ENCODE data around the gene CA11.

CA11 gene

DNA sequence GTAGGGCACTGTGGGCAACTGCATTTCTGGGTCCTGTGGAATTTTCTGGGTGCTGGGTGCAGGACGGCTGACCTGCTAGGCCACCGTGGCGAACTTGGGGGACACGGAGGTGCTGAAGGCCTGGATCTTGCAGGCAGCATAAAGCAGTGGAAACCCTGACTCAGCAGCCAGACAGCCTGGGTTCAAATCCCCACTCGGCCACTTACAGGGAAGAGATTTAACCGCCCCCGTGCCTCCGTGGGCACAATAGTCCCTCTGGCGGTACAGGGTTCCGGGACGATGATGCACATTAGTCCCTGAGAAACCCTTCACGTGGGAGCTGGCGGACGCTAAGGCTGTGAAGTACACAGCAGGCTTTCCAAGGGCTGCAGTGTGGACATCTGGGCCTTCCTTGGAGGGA lies 34.1 kb downstream of the CA11 start:
- DNase-seq, result no peak

DNA sequence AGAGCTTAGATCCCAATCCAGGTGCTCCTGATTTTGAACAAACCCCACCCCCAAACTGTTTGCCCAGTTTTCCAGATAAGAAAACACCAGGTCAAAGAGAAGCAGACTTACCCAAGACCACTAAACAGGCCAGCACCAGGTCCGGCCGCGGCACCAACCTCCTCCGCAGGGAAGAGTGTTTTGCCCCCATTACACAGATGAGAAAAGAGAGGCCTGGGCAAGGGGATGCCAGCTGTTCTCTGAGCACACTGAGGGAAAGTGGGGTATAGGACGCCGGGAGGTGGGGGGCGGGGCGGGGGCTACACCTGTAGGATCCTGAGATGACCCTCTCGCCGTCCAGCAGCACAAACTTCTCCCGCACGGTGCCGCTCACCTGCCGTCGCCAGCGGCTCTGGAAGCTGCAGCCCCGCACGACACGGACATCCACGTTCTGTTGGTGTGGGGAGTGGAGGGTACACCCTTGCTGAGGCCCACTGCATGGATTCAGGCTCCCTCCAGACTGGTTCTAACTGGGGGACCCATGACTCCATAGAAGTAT lies 36.3 kb downstream of the CA11 start:
- no peak for DNase-seq

DNA sequence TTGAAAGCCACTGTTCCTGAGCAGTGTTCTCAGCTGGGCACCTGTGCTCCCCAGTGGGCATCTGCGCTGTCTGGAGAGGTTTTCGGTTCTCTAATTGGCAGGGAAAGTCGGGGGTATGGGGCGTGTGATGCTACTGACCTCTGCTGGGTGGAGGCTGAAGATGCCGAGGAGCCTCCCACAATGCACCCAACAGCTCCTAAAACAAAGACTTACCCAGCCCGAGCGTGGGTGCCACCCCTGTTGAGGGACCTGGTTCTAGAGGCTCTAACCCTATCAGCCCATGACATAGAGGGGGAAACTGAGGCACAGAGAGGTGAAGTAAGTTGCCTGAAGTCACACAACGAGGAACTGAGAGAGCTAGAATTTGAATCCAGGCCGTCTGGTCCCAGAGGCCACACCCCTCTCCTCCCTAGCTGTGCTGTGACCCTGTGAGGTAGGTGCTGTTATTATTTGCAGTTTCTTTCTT lies 37.2 kb downstream of the CA11 start:
- DNase-seq, result peak; percentile 58

DNA sequence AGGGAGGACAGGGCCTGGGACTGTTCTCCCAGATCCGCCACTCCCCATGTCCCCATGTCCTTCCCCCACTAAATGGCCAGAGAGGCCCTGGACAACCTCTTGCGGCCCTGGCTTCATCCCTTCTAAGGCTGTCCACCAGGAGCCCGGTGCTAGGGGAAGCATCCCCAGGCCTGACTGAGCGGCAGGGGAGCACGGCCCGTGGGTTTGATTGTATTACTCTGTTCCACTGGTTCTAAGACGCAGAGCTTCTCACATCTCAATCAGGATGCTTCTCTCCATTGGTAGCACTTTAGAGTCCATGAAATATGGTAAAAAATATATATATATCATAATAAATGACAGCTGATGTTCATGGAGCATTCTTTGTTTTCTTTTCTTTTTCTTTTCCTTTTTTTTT lies 38.6 kb downstream of the CA11 start:
- DNase-seq, result no peak

DNA sequence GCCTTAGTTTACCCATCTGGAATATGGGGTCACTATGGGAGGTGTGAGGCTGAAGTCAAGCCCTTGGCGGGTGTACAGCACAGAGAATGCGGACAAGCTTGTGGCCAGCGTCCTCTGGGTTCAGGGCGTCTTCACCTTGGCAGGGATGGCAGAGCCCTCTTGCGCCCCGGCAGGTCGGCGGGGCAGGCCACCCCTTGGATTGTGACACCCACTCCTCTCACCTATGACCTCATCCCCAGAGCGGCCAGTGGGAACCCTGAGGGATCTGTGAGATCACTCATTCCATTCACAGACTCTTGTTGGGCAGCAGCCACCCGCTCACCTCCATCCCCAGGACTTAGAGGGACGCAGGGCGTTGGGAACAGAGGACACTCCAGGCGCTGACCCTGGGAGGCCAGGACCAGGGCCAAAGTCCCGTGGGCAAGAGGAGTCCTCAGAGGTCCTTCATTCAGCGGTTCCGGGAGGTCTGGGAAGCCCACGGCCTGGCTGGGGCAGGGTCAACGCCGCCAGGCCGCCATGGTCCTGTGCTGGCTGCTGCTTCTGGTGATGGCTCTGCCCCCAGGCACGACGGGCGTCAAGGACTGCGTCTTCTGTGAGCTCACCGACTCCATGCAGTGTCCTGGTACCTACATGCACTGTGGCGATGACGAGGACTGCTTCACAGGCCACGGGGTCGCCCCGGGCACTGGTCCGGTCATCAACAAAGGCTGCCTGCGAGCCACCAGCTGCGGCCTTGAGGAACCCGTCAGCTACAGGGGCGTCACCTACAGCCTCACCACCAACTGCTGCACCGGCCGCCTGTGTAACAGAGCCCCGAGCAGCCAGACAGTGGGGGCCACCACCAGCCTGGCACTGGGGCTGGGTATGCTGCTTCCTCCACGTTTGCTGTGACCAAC lies 39.3 kb downstream of the CA11 start, which contains the start of gene SPACA4:
Gene SPACA4, plus strand, starts transcription at position 280 of the 896 bp plus-strand sequence. Its CDS starts 237 bp downstream, at position 517.
- DNase-seq, result no peak

DNA sequence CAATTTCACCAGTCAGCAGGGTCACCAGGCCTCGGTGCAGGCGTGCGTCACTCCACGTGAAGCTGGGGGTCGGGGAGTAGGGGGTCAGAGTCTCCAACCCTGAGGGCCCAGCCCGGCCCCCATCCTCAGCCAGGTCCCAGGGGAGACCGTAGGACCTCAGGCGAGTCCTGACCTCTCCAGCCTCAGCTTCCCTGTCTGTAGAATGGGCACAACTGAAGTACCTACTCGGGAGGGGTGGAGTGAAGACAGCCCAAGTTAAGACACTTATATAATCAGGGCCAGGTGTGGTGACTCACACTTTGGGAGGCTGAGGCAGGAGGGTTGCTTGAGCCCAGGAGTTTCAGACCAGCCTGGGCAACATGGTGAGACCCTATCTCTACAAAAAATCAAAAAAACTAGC lies 42.1 kb downstream of the CA11 start:
- no peak for DNase-seq

DNA sequence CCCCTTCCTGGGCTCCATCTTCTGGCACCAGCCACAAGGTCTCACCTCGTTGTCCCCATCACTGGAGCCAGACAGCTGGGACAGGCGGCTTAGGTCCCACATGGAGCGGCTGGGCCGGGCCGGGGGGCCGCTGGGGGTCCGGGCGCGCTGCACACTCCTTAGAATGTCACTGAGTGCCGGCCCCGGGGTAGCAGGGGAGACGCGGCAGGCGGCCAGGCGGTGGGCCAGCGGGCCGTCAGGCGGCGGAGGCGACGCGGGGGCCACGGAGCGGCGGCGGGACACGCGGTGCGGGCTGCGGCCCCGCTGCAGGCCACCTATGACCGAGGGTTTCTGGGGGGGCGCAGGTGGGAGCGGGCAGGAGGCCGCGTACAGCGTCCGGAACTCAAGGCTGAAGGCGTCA lies 42.5 kb downstream of the CA11 start:
- no peak for DNase-seq

DNA sequence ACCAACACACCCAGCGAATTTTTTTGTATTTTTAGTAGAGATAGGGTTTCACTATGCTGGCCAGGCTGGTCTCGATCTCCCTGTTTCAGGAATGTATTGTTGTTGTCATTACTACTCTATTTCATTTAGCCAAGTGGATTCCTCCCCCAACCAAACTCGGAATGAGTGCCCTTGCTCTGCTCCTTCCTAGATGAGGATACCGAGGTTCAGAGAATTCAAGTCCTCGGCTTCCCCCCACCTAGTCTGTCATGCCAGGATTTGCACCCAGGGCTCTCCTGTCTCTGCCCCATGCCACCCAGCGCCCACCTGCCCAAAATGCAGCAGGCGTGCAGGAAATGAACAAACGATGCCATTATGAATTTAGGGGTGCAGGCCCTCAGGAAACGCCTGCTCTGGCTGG lies 43.0 kb downstream of the CA11 start:
- no peak for DNase-seq

DNA sequence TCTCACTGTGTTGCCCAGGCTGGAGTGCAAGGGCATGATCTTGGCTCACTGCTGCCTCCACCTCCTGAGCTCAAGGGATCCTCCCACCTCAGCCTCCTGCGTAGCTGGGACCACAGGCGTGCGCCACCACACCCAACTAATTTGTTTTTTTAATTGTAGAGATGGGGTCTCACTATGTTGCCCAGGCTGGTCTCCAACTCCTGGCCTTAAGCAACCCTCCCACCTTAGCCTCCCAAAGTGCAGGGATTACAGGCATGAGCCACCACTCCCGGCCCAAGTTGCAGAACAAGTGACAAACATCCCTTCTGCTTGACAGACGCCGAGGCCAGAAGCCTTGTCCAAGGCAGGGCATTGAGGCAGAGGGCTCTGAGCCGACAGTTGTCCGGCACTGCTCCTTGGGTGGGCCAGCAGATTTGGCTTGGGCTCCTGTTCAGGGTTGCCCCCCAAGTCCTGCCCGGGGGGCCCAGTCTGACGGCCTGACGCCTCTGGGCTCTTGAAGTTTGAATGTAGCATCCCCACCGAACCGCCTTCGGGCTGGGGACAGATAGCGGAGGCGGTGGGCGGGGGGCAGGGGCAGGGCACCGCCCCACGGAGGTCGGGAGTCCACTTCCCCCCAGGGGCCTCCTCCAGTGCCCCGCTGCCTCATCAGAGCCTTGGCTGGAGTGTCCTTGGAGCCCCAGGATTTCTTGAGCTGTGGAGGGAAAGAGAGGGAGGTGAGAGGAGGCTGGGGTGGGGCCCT lies 45.1 kb downstream of the CA11 start:
- no peak for DNase-seq

DNA sequence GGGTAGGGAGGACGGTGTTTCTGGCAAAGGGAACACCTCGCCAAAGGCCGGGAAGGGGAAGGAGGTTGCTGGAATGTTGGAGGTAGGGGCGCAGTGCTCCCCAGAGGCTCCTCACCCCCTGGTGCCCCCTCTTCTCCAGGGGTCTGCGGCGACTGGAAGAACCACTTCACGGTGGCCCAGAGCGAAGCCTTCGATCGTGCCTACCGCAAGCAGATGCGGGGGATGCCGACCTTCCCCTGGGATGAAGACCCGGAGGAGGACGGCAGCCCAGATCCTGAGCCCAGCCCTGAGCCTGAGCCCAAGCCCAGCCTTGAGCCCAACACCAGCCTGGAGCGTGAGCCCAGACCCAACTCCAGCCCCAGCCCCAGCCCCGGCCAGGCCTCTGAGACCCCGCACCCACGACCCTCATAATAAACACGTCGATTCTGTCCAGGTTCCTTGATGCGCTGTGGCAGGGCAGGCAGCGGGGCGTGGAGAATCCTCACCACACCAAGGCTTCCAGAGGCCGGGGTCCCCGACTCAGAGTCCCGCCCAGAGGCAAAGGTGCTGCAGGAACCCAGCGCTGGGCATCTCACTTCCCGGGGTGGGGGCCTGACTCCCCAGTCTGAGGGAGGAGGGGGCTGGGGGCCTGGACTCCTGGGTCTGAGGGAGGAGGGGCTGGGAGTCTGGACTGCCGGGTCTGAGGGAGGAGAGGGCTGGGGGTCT lies 46.8 kb downstream of the CA11 start:
- DNase-seq, result no peak

DNA sequence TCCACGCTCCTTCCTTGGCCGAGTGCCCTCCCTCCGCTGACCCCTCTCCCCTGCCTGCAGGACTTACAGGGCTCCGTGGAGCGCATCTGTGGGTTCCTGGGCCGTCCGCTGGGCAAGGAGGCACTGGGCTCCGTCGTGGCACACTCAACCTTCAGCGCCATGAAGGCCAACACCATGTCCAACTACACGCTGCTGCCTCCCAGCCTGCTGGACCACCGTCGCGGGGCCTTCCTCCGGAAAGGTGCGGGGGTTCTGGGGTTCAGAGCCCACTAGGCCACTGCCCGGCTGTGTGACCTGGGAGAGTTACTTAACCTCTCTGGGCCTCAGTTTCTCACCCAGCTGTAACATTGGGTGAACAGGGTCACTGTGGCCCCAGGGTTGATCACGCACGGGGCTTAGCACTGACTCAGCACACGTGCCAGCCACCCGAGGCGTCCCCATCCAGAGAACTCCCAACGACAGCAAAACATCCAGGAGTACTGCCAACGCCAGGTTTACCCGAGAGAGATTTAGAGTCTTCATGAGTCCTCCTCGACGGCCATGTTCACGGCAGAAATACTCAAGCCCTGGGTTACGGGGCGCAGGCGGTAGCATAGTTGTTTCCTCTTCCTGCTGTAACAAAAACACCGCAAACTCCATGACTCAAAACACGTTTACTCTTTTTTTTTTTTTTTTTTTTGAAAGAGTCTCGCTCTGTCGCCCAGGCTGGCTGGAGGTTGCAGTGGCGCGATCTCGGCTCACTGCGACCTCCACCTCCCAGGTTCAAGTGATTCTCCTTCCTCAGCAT lies 49.1 kb downstream of the CA11 start:
- DNase-seq, result peak; percentile 66

DNA sequence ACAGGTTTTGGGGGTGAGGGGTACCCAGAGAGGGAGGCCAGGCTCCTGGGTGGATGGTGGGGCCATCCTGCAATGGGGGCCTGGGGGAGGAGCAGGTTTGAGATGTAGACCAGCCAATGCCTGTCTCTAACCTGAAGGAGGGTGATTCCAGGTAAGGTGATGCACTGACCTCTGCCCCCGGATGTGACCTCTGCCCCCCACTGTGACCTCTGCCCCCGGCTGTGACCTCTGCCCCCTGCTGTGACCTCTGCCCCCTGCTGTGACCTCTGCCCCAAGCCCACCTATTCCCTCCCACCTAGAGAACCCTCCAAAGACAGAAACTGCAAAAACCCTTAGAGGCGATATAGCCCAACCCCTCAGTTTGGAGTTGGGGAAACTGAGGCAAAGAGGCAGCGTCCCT lies 49.8 kb downstream of the CA11 start:
- DNase-seq, result no peak

DNA sequence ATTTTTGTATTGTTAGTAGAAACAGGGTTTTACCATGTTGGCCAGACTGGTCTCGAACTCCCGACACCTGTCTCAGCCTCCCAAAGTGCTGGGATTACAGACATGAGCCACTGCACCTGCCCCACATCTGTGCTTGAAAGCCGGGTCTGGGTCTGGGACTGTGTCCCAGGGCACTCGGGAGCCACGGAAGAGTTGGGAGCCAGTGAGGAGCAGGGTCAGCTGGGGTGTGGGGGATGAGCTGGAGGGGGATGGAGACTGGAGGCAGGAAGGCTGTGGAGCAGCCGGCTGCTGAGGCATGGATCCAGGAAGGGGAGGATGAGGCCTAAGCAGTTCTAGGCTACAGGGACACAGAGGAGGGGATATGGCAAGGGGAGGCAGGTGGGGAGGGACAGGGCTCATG lies 50.2 kb downstream of the CA11 start:
- no peak for DNase-seq

DNA sequence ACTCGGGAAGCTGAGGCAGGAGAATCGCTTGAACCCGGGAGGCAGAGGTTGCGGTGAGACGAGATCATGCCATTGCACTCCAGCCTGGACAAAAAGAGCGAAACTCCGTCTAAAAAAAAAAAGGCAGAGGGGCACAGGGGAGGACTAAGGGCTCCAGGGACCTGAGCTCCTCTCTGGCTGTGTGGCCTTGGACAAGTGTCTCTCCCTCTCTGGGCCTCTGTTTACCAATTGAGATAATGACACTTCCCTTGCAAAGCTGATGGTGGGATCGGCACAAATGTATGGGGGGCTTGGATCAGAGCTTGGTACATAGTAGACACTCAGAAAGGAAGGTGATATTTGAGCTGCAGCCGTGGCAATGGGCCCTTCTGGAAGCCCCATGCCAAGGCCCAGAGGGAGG lies 50.8 kb downstream of the CA11 start:
- no peak for DNase-seq

DNA sequence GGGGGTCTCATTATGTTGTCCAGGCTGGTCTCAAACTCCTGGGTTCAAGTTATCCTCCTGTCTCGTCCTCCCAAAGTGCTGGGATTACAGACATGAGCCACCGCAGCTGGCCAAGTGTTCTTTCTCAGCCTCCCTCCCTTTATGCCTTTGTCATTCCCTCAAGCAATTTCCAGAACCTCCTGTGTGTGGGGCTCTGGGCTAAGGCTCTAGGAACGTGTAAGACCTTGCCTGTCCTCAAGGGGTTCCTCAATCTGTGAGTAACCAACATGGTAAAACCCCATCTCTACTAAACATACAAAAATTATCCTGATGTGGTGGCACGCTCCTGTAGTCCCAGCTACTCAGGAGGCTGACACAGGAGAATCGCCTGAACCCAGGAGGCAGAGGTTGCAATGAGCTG lies 55.0 kb downstream of the CA11 start:
- DNase-seq, result no peak

DNA sequence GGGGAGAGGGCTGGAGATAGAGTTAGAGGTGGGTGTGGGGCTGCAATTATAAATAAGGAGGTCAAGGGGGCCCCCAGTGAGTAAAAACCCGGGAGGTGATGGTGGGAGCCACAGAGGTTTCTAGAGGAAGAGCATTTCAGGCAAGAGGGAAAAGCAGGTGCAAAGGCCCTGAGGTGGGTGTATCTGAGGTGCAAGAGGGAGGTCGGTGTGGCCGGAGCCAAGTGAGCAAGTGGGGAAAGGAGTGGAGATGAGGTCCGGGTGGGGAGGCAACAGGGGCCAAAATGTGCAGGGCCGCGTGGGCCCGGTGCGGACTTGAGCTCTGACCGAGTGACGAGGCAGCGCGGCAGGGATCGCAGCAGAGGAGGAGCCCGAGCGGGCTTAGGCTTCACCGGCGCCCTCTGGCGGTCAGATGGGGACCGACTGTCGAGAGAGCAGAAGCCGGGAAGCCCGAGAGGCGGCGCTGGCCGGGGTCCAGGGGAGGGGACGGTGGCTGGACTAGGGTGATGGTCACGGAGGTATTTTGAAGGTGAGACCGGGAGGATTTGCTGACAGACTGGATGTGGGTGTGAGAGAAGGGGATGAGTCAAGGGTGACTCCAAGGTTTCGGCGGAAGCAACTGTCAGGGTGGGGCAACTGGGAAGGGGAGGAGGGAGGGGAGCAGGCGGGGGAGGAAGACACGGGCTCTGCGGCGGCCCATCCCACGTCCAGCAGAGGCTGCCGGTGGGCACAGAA lies 57.2 kb downstream of the CA11 start:
- DNase-seq, result peak; percentile 86
